Astrocyte of the spinal cord (primary cell): Measurements from ENCODE around the gene TFDP2.
A peak's percentile ranks its signal among the peaks of the same experiment; 100 is the strongest.
"Not testable (repeated sequence)": the region's sequence is repeated elsewhere in the genome, so short reads cannot be mapped to it uniquely, and the experiment has no call there.

Experiments used
- DNase-seq: peaks from one replicate; pipeline ENCODE4 v3.0.0; 2011; ENCODE audit warnings: low read depth, low spot score
- H3K4me3 ChIP-seq: 2 replicates; pipeline ENCODE4 v1.5.1; 2011; ENCODE audit warnings: low read depth, mild to moderate bottlenecking, low read length, moderate library complexity
- in situ Hi-C: cut with HindIII; loops from 2 replicates; pipeline ENCODE4 v1.10.0; 2017; ENCODE audit warnings: low sequenced_read_pairs
- TF ChIP-seq, protein P1 (sequence below): IDR thresholded peaks from 2 replicates; pipeline ENCODE4 v1.5.1; 2012; ENCODE audit warnings: low read depth, mild to moderate bottlenecking, low read length, inconsistent platforms

Gene TFDP2

DNA sequence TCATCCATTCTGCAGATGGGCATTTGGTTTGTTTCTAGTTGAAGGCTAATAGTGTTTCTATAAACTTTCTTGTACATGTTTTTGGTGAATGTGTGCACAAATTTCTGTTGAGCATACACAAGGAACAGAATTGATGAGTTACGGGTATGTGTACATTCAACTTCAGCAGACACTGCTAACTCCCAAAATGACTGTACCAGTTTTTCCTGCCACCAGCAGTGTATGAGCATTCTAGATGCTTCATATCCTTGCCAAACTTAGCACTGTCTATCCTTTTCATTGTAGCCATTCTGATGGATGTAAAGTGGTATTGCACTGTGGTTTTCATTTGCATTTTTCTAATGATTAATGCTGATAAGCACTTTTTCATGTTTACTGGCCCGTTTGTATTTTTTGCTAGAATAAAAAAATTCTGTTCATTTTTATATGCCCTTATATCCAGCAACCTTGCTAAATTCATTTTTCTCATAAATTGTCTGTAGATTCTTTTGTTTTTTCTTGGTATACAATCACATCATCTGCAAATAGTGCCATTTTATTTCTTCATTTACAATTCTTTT is 162.7 kb downstream of the TFDP2 start:
- H3K4me3 ChIP-seq = no peak overlapping the region
- in situ Hi-C loops = no loop called here
- TF ChIP-seq, protein P1, sequence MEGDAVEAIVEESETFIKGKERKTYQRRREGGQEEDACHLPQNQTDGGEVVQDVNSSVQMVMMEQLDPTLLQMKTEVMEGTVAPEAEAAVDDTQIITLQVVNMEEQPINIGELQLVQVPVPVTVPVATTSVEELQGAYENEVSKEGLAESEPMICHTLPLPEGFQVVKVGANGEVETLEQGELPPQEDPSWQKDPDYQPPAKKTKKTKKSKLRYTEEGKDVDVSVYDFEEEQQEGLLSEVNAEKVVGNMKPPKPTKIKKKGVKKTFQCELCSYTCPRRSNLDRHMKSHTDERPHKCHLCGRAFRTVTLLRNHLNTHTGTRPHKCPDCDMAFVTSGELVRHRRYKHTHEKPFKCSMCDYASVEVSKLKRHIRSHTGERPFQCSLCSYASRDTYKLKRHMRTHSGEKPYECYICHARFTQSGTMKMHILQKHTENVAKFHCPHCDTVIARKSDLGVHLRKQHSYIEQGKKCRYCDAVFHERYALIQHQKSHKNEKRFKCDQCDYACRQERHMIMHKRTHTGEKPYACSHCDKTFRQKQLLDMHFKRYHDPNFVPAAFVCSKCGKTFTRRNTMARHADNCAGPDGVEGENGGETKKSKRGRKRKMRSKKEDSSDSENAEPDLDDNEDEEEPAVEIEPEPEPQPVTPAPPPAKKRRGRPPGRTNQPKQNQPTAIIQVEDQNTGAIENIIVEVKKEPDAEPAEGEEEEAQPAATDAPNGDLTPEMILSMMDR = no peak
- DNase-seq = no peak

DNA sequence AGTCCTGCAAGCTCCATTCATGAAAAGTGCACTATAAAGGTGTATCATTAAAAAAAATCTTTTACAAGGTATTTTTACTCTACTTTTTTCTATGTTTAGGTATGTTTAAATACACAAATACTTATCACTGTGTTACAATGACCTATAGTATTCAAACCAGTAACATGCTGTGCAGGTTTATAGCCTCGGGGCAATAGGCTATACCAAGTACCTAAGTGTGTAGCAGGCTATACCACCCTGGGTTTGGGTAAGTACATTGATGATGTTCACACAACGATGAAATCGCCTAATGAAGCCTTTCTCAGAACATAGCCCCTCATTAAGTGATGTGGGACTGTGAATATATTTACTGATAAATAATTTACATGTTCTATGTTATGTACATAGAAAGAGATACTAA is 168.3 kb downstream of the TFDP2 start:
- TF ChIP-seq, protein P1 = no peak
- in situ Hi-C loops = no loop called here
- no peak for DNase-seq
- H3K4me3 ChIP-seq = no peak overlapping the region

GRCh38 chr3:141979050-141979671 is 170.2 kb downstream of the TFDP2 start:
- DNase-seq = peak; percentile 83
- in situ Hi-C loops = no loop called here
- TF ChIP-seq, protein P1 = no peak
- no peak overlapping the region for H3K4me3 ChIP-seq

DNA sequence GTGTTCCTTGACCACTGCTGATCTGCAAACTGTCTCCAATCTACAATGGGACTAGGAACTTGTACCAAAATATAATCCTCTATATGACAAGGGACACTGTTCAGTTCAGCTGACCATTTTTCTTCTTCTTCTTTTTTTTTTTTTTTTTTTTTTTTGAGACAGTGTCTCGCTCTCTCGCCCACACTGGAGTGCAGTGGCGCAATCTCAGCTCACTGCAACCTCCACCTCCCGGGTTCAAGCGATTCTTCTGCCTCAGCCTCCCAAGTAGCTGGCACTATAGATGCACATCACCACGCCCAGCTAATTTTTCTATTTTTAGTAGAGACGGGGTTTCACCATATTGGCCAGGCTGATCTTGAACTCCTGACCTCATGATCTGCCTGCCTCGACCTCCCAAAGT is 174.6 kb downstream of the TFDP2 start:
- H3K4me3 ChIP-seq, in situ Hi-C loops, DNase-seq: not testable (repeated sequence)

GRCh38 chr3:141972399-141972798 is 176.9 kb downstream of the TFDP2 start:
- in situ Hi-C loops = no loop called here
- H3K4me3 ChIP-seq = no peak overlapping the region
- TF ChIP-seq, protein P1 = no peak
- no peak for DNase-seq

DNA sequence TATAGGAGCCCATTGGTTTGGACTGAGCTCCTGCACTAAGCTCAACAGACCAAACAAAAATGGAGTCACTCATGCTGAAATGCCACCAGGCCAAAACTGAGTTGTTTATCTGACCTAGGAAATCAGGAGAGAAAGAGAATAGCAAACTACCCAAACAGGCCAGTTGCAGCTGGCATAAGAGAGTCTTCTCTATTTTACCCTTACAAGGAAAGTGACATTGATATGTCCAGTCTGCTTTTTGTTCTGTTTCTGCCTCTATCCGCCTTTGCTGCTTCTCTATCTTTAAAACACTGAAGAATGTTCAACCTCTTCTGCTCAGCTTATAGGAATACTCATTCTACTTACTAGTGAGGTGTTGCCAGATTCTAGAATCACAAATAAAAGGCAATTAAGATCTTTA is 177.8 kb downstream of the TFDP2 start:
- H3K4me3 ChIP-seq = no peak overlapping the region
- in situ Hi-C loops = no loop called here
- TF ChIP-seq, protein P1 = no peak
- DNase-seq = no peak

GRCh38 chr3:141969711-141970110 is 179.6 kb downstream of the TFDP2 start:
- no peak for DNase-seq
- TF ChIP-seq, protein P1 = no peak
- in situ Hi-C loops = no loop called here
- no peak overlapping the region for H3K4me3 ChIP-seq
